Mucosa of descending colon (tissue), 3 donors: Measurements from ENCODE around the gene RNF144A. TPM values are rescaled to one million over a fixed set of nuclear protein-coding genes. Genes with fewer than 3 reads are reported as not detected.

ENCODE experiments used
- ATAC-seq: fragments of 200-7000 bp; cut with Tn5 transposase; one replicate; pipeline ENCODE4 v1.9.1; 2020; ENCODE audit warnings: mild to moderate bottlenecking, moderate library complexity
- DNase-seq, 3 donors: peaks; one replicate each; pipeline ENCODE4 v3.0.0-alpha.2; 2020
- H3K36me3 ChIP-seq: fragments of 200-600 bp; one replicate; pipeline ENCODE4 v1.8.0; 2021; ENCODE audit warnings: low read depth, mild to moderate bottlenecking
- H3K4me1 ChIP-seq: fragments of 200-600 bp; one replicate; pipeline ENCODE4 v1.8.0; 2021; ENCODE audit warnings: low read depth, mild to moderate bottlenecking
- H3K4me3 ChIP-seq: fragments of 200-600 bp; one replicate; pipeline ENCODE4 v1.8.0; 2021; ENCODE audit warnings: mild to moderate bottlenecking
- H3K9me3 ChIP-seq: fragments of 200-600 bp; one replicate; pipeline ENCODE4 v1.8.0; 2021; ENCODE audit warnings: mild to moderate bottlenecking
- CTCF ChIP-seq: fragments of 200-600 bp; IDR thresholded peaks from one replicate; pipeline ENCODE4 v1.8.0; 2022; ENCODE audit warnings: antibody characterized with exemption, mild to moderate bottlenecking
- intact Hi-C, 2 donors: fragments of 100-400 bp; cut with DNase I in 1 of 2; cut with micrococcal nuclease in 1 of 2; formaldehyde crosslinking; loops; one replicate each; pipeline versions ENCODE4 v1.11.0 to v1.11.1; 2022; cut with DNase I, micrococcal nuclease
- total RNA-seq, 3 donors: library from RNA; stranded (reverse); fragmentation: NEBNext Ultra II Directional in 2 of 3; extraction: Animal tissue kit (Norgen Biotek cat#: 25700) in 2 of 3; gene quantifications; one replicate each; pipeline versions ENCODE4 v1.2.1 to v1.2.4, GENCODE V29; 2021 to 2023
- donor health status: DM: no; HTN: no; CAD: no; lungs with moderate emphysema.
- donor health status: DM: no; HTN: no; CAD: no.
- donor health status: DM: no; HTN: yes; CAD: no.

Gene RNF144A
- total RNA-seq, 3 donors from 2014 or later = 14.3 to 18.7 (median 18.3) TPM

DNA sequence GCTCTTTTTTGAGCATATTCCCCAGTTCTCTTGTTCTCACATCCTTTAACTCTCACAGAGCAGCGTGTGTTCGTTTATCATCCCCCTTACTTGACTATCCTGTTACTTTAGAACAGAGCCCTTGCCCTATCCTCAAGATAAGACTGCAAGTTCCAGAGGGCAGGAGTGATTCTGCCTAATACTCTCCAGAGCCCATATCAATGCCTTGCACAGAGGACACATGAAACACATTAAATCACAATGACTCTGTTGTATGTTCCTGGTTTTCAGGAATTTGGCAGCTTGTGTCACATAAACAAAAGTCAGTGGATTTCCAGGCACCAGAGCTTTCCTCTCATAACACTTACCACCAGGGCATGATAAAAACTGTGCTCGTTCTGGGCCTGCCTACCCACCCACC, 156.7 kb downstream of the RNF144A start:
- intact Hi-C loops = no loop called here
- DNase-seq = no peak
- Histone ChIP-seq H3K4me3 (no peak overlapping the region), H3K4me1 (no peaks in the 10 kb centered on the region), H3K9me3 (no peaks in the 10 kb centered on the region), H3K36me3 (no peaks in the 10 kb centered on the region)
- ATAC-seq = no peak
- no peak for TF ChIP-seq CTCF

DNA sequence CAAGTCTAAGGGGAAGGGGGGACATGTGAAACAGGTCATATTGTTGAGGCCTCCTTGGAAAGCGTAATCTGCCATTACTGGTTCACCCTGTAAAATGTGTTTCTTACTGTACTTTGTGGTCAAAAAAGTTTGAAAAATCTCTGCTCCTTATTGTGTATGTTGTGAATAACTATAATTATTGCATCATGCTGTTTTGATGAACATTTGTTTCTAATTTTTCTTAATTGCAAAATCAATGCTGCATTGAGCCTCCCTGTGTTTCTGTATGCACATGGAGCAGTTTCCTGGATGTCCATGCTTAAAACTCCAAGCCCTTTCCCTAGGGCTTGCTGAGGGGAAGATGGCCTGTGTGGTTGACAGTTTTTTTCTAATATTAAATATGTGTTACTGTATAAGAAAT, 158.6 kb downstream of the RNF144A start:
- ATAC-seq = no peak
- intact Hi-C loops = no loop called here

GRCh38 chr2:7077660-7078267, 160.6 kb downstream of the RNF144A start:
- H3K9me3 ChIP-seq = no peaks in the 10 kb centered on the region
- ATAC-seq (no peak), DNase-seq (no peak)
- H3K4me3 ChIP-seq = no peak overlapping the region
- intact Hi-C loops = no loop called here
- H3K36me3 ChIP-seq = no peaks in the 10 kb centered on the region
- TF ChIP-seq CTCF = no peak
- H3K4me1 ChIP-seq = no peaks in the 10 kb centered on the region

More for the DNA sequence above, 158.6 kb downstream of the RNF144A start:
- no peak overlapping the region for H3K4me3 ChIP-seq
- no peak for DNase-seq
- H3K4me1 ChIP-seq = no peaks in the 10 kb centered on the region
- H3K36me3 ChIP-seq = no peaks in the 10 kb centered on the region
- no peaks in the 10 kb centered on the region for H3K9me3 ChIP-seq
- no peak for TF ChIP-seq CTCF

DNA sequence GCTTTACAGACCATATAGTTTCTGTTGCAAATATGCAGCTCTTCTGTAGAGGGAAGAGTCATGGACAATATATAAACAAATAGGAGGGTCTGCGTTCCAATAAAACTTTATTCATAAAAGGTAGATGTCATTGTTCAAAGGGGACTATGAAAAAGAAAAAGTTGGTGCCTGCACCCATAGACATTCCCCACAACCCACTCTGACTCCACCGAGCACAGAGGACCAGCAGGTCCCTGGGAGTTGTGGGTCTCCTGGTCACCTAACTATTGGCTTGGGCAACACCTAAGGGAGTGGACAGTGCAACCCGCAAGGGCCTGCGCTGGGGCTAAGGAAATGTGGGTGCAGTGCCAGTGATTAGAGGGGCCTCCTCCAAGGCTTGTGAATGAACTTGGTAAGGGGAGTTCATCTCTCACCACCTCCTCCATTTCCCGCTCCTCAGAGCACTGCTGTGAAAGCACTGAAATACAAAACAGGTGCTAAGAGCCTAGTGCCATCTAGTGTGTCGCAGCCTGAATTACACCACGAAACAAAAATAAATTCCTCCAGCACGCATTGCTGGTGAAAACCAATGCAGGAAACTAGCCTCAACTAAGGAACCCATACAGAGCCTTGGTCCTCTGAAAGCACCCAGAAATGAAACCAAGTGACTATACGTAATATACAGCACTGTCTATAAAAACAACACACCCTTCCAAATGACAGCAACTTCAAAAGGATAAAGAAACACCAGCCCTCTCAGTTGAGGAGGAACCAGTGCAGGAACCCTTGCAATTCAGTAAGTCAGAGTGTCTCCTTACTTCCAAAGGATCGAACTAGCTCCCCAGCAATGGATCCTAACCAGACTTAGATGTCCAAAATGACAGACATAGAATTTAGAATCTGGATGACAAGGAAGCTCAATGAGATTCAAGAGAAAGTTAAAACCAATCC, 166.6 kb downstream of the RNF144A start:
- no peaks in the 10 kb centered on the region for H3K4me1 ChIP-seq
- intact Hi-C loops = no loop called here
- H3K36me3 ChIP-seq = no peaks in the 10 kb centered on the region
- H3K9me3 ChIP-seq = peaks cover 9% of the 10 kb centered on the region
- DNase-seq = peak in 1 of 3 donors; percentile 19
- no peak for TF ChIP-seq CTCF
- H3K4me3 ChIP-seq = no peak overlapping the region
- peak; percentile 60 for ATAC-seq

DNA sequence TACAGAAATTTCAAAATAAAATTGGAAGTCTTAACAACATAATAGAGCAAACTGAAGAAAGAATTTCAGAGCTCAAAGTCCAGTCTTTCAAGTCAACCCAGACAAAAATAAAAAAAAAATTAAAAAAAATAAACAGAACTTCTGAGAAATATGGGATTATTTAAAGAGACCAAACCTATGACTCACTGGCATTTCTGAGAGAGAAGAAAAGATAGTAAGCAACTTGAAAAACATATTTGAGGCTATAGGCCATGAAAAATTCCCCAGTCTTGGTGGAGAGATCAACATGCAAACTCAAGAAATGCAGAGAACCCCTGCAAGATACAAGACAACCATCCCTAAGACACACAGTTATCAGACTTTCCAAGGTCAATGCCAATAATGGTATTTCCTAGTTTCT, 167.4 kb downstream of the RNF144A start:
- H3K36me3 ChIP-seq = no peaks in the 10 kb centered on the region
- no peak for TF ChIP-seq CTCF
- no peaks in the 10 kb centered on the region for H3K4me1 ChIP-seq
- intact Hi-C loops = no loop called here
- no peak for DNase-seq
- no peak overlapping the region for H3K4me3 ChIP-seq
- H3K9me3 ChIP-seq = peaks cover 9% of the 10 kb centered on the region
- no peak for ATAC-seq
